Activated naive CD4-positive, alpha-beta T cell treated with anti-CD3 and anti-CD28 coated beads, Interleukin-2, amount 10 ng/mL, durations not matched to agents 7 days and 5 days (primary cell): Measurements from ENCODE around the gene LMAN2L.

ENCODE experiments used
- CTCF ChIA-PET: fragments of 350-600 bp; sonication (Branson Sonifier 250); formaldehyde crosslinking; loops from one replicate; lab custom pipeline; 2021; ENCODE audit warnings: antibody characterized with exemption; lab: Charles Lee
- DNase-seq: peaks from one replicate; pipeline ENCODE4 v3.0.0-alpha.2; 2020
- H3K27ac Mint-ChIP-seq: one replicate; pipeline ENCODE4 v1.8.0; 2021; ENCODE audit warnings: mild to moderate bottlenecking, moderate library complexity, mixed read lengths
- H3K27me3 Mint-ChIP-seq: one replicate; pipeline ENCODE4 v1.8.0; 2021; ENCODE audit warnings: mild to moderate bottlenecking, mixed read lengths
- H3K36me3 Mint-ChIP-seq: one replicate; pipeline ENCODE4 v1.8.0; 2021; ENCODE audit warnings: mixed read lengths
- H3K4me1 Mint-ChIP-seq: one replicate; pipeline ENCODE4 v1.8.0; 2021; ENCODE audit warnings: mixed read lengths
- H3K4me3 Mint-ChIP-seq: one replicate; pipeline ENCODE4 v1.8.0; 2021; ENCODE audit warnings: mild to moderate bottlenecking, moderate library complexity, mixed read lengths
- H3K9me3 Mint-ChIP-seq: one replicate; pipeline ENCODE4 v1.8.0; 2021; ENCODE audit warnings: mixed read lengths

Gene LMAN2L

GRCh38 chr2:96710985-96711384 lies 28.9 kb downstream of the LMAN2L start:
- no peaks in the 10 kb centered on the region for H3K9me3 Mint-ChIP-seq
- H3K27ac Mint-ChIP-seq = no peak overlapping the region
- CTCF ChIA-PET = interaction anchor here (1.3 kb wide), 1 partner anchor 51 kb away, joined by 4 read pairs; no protein-coding TSS in a partner anchor
- no peak overlapping the region for H3K4me3 Mint-ChIP-seq
- H3K4me1 Mint-ChIP-seq = no peaks in the 10 kb centered on the region
- peaks cover 34% of the 10 kb centered on the region for H3K36me3 Mint-ChIP-seq
- no peaks in the 10 kb centered on the region for H3K27me3 Mint-ChIP-seq
- no peak for DNase-seq

DNA sequence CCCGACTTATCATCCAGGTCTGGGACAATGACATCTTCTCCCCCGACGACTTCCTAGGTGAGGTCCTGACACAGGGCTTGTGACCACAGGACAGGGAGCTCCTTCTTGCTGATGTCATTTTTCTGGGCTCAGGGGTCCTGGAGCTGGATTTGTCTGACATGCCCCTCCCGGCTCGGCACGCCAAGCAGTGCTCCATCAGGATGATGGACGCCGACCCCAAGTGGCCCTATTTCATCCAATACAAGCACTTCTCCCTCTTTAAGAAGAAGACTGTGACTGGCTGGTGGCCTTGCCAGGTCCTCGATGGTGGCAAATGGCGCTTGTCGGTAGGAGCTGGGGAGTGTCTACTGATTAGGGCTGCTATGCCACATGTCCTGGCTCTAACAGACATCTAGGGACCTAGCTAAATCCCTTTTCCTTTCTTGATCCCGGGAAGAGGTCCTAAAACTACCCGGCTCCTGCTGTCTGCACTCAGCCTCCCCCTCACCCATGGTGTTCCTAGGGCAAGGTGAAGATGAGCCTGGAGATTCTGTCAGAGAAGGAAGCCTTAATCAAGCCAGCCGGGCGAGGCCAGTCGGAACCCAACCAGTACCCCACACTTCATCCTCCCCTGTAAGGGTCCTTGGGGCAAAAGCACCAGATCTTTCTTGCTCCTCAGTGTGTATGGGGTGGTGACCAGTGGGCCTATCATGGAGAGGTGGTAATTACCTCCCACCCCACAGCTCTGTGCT lies 36.7 kb downstream of the LMAN2L start:
- Mint-ChIP-seq H3K36me3 (peaks cover 25% of the 10 kb centered on the region), H3K4me3 (no peak overlapping the region), H3K4me1 (no peaks in the 10 kb centered on the region), H3K27me3 (no peaks in the 10 kb centered on the region), H3K27ac (no peak overlapping the region), H3K9me3 (no peaks in the 10 kb centered on the region)
- DNase-seq = no peak
- CTCF ChIA-PET = no interaction called here

- no peak overlapping the region for H3K27ac Mint-ChIP-seq
- H3K27me3 Mint-ChIP-seq = no peaks in the 10 kb centered on the region
- H3K4me1 Mint-ChIP-seq = no peaks in the 10 kb centered on the region
- no peak overlapping the region for H3K4me3 Mint-ChIP-seq
- no peak for DNase-seq
- peaks cover 16% of the 10 kb centered on the region for H3K36me3 Mint-ChIP-seq
- CTCF ChIA-PET = no interaction called here
- no peaks in the 10 kb centered on the region for H3K9me3 Mint-ChIP-seq
Measured at GRCh38 chr2:96702098-96702785, 37.6 kb downstream of the LMAN2L start.

DNA sequence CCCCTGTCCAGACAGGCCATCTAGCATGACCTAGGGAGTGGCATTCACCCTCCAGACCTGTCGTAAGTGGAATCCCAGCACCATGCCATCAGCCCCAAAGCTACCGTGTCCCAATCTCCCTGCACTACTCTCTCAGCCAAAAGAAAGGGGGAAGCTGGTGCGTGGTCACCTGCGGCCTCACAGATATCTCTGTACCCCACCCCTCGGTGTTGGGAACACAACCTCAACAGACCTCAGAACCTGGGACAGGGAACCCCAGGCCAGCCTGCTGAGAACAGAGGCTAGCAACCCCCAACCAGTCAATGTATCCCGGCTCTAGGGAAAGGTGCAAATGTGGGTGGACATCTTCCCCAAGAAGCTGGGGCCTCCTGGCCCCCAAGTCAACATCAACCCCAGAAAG lies 38.2 kb downstream of the LMAN2L start:
- Mint-ChIP-seq H3K4me1 (no peaks in the 10 kb centered on the region), H3K9me3 (no peaks in the 10 kb centered on the region), H3K27ac (no peak overlapping the region), H3K36me3 (peaks cover 12% of the 10 kb centered on the region), H3K4me3 (no peak overlapping the region), H3K27me3 (no peaks in the 10 kb centered on the region)
- no peak for DNase-seq
- CTCF ChIA-PET = no interaction called here

DNA sequence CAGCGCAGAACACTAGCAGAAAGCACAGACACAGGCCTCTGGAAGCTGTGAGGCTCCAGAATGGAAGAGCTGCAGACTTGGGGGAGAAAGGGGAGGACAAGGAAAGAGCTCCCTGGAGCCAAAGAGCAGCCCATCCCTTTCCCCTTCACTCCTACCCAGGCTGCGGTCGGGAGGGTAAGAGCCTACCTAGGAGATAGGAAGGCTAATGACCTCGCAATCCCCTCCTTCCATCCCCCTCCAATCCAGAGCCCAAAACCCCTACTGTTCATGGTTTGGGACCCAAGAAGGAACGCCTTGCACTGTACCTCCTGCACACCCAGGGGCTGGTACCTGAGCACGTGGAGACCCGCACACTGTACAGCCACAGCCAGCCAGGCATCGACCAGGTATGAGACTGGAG lies 39.8 kb downstream of the LMAN2L start:
- H3K4me3 Mint-ChIP-seq = no peak overlapping the region
- DNase-seq = no peak
- H3K36me3 Mint-ChIP-seq = no peaks in the 10 kb centered on the region
- H3K27me3 Mint-ChIP-seq = no peaks in the 10 kb centered on the region
- no peaks in the 10 kb centered on the region for H3K9me3 Mint-ChIP-seq
- CTCF ChIA-PET = interaction anchor here (1.2 kb wide), 1 partner anchor 61 kb away, joined by 3 read pairs; no protein-coding TSS in a partner anchor
- no peak overlapping the region for H3K27ac Mint-ChIP-seq
- H3K4me1 Mint-ChIP-seq = no peaks in the 10 kb centered on the region

GRCh38 chr2:96699621-96700020 lies 40.2 kb downstream of the LMAN2L start:
- CTCF ChIA-PET = no interaction called here
- DNase-seq = no peak
- Mint-ChIP-seq H3K9me3 (no peaks in the 10 kb centered on the region), H3K4me3 (no peak overlapping the region), H3K27ac (no peak overlapping the region), H3K36me3 (no peaks in the 10 kb centered on the region), H3K4me1 (no peaks in the 10 kb centered on the region), H3K27me3 (no peaks in the 10 kb centered on the region)

DNA sequence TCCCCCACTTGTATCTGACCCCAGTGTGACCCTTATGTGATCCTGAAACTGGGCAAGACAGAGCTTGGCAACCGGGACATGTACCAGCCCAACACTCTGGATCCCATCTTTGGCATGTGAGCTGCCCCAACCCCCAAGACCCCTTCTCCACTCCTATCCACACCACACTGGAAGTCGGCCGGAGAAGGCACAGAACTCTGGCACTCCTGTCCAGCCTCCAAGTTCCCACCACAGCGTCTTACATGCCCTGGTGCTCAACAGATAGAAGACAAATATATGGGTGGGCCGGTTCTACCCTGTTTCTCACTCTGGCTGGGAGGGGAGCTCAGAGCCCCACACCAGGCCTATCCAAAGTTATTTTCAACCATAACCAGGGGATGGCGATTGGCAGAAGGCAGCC lies 40.8 kb downstream of the LMAN2L start:
- Mint-ChIP-seq H3K27me3 (no peaks in the 10 kb centered on the region), H3K9me3 (no peaks in the 10 kb centered on the region), H3K27ac (no peak overlapping the region), H3K4me1 (no peaks in the 10 kb centered on the region), H3K4me3 (no peak overlapping the region), H3K36me3 (no peaks in the 10 kb centered on the region)
- CTCF ChIA-PET = no interaction called here
- no peak for DNase-seq

- H3K36me3 Mint-ChIP-seq = no peaks in the 10 kb centered on the region
Measured at GRCh38 chr2:96698221-96698861, 41.5 kb downstream of the LMAN2L start.

GRCh38 chr2:96697476-96697875 lies 42.4 kb downstream of the LMAN2L start:
- Mint-ChIP-seq H3K9me3 (no peaks in the 10 kb centered on the region), H3K27ac (no peak overlapping the region), H3K4me3 (no peak overlapping the region), H3K36me3 (no peaks in the 10 kb centered on the region), H3K4me1 (no peaks in the 10 kb centered on the region), H3K27me3 (no peaks in the 10 kb centered on the region)
- no peak for DNase-seq
- CTCF ChIA-PET = interaction anchor here (0.6 to 0.9 kb wide), 2 partner anchors 10 to 104 kb away, joined by 3 to 4 read pairs; no protein-coding TSS in a partner anchor

More at GRCh38 chr2:96698221-96698861, 41.5 kb downstream of the LMAN2L start:
- no peaks in the 10 kb centered on the region for H3K4me1 Mint-ChIP-seq
- H3K27ac Mint-ChIP-seq = no peak overlapping the region
- no peak for DNase-seq
- CTCF ChIA-PET = interaction anchor here (0.9 kb wide), 1 partner anchor 9 kb away, joined by 3 read pairs; no protein-coding TSS in a partner anchor
- no peaks in the 10 kb centered on the region for H3K9me3 Mint-ChIP-seq
- no peak overlapping the region for H3K4me3 Mint-ChIP-seq
- H3K27me3 Mint-ChIP-seq = no peaks in the 10 kb centered on the region

DNA sequence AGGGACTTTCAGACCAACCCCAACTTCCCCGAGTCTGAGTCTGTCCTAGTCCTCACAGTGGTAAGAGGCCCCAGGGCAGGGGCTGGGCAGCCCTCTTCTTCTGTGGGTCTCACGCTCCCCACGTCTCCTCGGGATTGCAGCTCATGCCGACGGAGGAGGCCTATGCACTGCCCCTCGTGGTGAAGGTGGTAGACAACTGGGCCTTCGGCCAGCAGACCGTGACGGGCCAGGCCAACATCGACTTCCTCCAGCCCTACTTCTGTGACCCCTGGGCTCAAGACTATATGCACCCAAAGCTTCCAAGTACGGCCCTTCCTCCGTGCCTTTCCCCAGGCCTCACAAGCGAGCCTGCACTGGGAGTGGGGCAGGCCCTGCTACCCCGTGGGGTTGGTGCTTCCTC lies 44.3 kb downstream of the LMAN2L start:
- no peak for DNase-seq
- Mint-ChIP-seq H3K27ac (no peak overlapping the region), H3K36me3 (no peaks in the 10 kb centered on the region), H3K9me3 (no peaks in the 10 kb centered on the region), H3K27me3 (no peaks in the 10 kb centered on the region), H3K4me3 (no peak overlapping the region), H3K4me1 (no peaks in the 10 kb centered on the region)
- CTCF ChIA-PET = no interaction called here

- H3K36me3 Mint-ChIP-seq = no peaks in the 10 kb centered on the region
- no peak overlapping the region for H3K27ac Mint-ChIP-seq
- no peak overlapping the region for H3K4me3 Mint-ChIP-seq
- DNase-seq = no peak
- CTCF ChIA-PET = no interaction called here
- H3K9me3 Mint-ChIP-seq = no peaks in the 10 kb centered on the region
- no peaks in the 10 kb centered on the region for H3K4me1 Mint-ChIP-seq
- H3K27me3 Mint-ChIP-seq = no peaks in the 10 kb centered on the region
Measured at GRCh38 chr2:96694816-96695455, 44.9 kb downstream of the LMAN2L start.

DNA sequence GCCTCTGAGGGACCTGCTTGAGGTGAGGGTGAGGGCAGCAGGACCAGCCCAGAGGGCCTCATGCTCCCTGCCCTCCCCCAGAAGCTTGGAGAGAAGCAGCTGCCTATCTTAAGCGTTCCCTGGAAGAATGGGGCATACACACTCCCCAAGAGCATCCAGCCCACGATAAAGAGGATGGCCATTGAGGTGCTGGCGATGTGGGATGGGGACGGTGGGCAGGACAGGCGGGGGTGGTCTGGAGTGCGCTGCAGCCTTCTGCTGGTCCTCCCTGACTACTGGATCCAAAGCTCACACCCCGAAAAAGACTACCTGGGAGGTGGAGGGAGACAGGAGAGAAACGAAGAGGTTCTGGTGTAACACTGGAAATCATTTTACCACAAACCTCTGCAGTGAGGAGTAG lies 45.6 kb downstream of the LMAN2L start:
- no peaks in the 10 kb centered on the region for H3K4me1 Mint-ChIP-seq
- no peak overlapping the region for H3K27ac Mint-ChIP-seq
- H3K9me3 Mint-ChIP-seq = no peaks in the 10 kb centered on the region
- DNase-seq = no peak
- H3K36me3 Mint-ChIP-seq = no peaks in the 10 kb centered on the region
- no peaks in the 10 kb centered on the region for H3K27me3 Mint-ChIP-seq
- no peak overlapping the region for H3K4me3 Mint-ChIP-seq
- CTCF ChIA-PET = no interaction called here

DNA sequence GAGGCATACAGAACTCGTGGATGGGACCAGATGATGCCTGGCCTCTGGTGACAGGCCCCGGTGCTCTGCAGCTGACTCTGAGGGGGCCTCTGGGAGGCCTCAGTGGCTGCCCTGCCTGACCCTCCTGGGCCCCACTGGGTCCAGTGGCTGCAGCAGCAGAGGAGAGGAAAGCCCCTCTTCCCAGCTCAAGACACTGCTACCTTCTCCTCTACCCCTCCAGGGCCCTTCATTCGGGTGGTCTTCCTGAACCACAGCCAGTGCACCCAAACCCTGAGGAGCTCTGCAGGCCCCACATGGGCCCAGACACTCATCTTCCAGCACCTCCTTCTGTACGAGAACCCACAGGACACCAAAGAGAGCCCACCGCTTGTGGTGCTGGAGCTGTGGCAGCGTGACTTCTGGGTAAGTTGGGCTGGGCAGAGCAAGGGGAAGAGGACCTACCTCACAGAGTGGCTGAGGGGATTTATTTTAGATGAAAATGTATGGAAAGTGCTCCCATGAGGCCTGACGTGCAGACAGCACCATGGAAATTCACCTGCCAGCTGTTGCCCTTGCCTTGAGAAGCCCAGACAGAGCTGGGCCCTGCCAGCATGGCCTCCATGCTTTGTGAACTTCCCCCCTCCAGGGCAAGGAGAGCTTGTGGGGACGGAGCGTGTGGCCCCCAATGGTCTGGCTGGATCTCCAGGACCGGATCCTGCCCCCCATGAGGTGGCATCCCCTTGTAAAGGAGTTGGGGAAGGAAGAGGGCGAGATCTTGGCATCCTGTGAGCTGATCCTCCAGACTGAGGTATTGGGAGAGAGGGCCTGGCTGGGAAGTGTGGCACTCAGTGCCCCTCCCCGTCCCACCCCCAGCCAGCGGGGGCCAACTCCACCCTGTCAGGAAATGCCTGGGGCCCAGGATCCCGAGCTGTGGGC lies 46.3 kb downstream of the LMAN2L start:
- H3K4me3 Mint-ChIP-seq = no peak overlapping the region
- H3K27ac Mint-ChIP-seq = no peak overlapping the region
- no peak for DNase-seq
- H3K27me3 Mint-ChIP-seq = no peaks in the 10 kb centered on the region
- H3K4me1 Mint-ChIP-seq = no peaks in the 10 kb centered on the region
- no peaks in the 10 kb centered on the region for H3K36me3 Mint-ChIP-seq
- no peaks in the 10 kb centered on the region for H3K9me3 Mint-ChIP-seq
- CTCF ChIA-PET = no interaction called here
